Activated B cell treated with CpG ODN at 0.5 μM for 24 hours (primary cell): ENCODE measurements around the gene PMFBP1. TPM values are rescaled to one million over a fixed set of nuclear protein-coding genes. Genes with fewer than 3 reads are reported as not detected.

ENCODE experiments used
- ATAC-seq: fragments of 200-7000 bp; cut with Tn5 transposase; one replicate; pipeline ENCODE4 v1.10.0; 2021; ENCODE audit warnings: low read depth, mild to moderate bottlenecking, moderate library complexity
- CTCF ChIA-PET: fragments of 350-600 bp; sonication (Branson Sonifier 250); formaldehyde crosslinking; loops from one replicate; lab custom pipeline; 2021; ENCODE audit warnings: antibody characterized with exemption; lab: Charles Lee
- POLR2A ChIA-PET: fragments of 350-600 bp; sonication (Branson Sonifier 250); formaldehyde crosslinking; loops from one replicate; lab custom pipeline; 2021; ENCODE audit warnings: antibody characterized with exemption; lab: Charles Lee
- DNase-seq: peaks from one replicate; pipeline ENCODE4 v3.0.0; 2022
- H3K27ac Mint-ChIP-seq: one replicate; pipeline ENCODE4 v1.8.0; 2020; ENCODE audit warnings: mixed read lengths
- H3K27me3 Mint-ChIP-seq: one replicate; pipeline ENCODE4 v1.8.0; 2021; ENCODE audit warnings: mixed read lengths
- H3K36me3 Mint-ChIP-seq: one replicate; pipeline ENCODE4 v1.8.0; 2021; ENCODE audit warnings: low read depth, mixed read lengths
- H3K4me1 Mint-ChIP-seq: one replicate; pipeline ENCODE4 v1.8.0; 2021; ENCODE audit warnings: mixed read lengths
- H3K4me3 Mint-ChIP-seq: one replicate; pipeline ENCODE4 v1.8.0; 2020; ENCODE audit warnings: mild to moderate bottlenecking, mixed read lengths
- H3K9me3 Mint-ChIP-seq: one replicate; pipeline ENCODE4 v1.8.0; 2020; ENCODE audit warnings: mixed read lengths
- CTCF ChIP-seq: fragments of 200-600 bp; IDR thresholded peaks from one replicate; pipeline ENCODE4 v1.8.0; 2022; ENCODE audit warnings: antibody characterized with exemption, mild to moderate bottlenecking
- intact Hi-C: fragments of 100-400 bp; cut with micrococcal nuclease; formaldehyde crosslinking; loops from one replicate; pipeline ENCODE4 v1.15.1; 2024
- total RNA-seq: library from RNA; stranded (reverse); gene quantifications from 2 replicates; pipeline ENCODE4 v1.2.3, GENCODE V29; 2022

The PMFBP1 gene
- 5.7 and 5.9 TPM in 2 replicates for total RNA-seq

DNA sequence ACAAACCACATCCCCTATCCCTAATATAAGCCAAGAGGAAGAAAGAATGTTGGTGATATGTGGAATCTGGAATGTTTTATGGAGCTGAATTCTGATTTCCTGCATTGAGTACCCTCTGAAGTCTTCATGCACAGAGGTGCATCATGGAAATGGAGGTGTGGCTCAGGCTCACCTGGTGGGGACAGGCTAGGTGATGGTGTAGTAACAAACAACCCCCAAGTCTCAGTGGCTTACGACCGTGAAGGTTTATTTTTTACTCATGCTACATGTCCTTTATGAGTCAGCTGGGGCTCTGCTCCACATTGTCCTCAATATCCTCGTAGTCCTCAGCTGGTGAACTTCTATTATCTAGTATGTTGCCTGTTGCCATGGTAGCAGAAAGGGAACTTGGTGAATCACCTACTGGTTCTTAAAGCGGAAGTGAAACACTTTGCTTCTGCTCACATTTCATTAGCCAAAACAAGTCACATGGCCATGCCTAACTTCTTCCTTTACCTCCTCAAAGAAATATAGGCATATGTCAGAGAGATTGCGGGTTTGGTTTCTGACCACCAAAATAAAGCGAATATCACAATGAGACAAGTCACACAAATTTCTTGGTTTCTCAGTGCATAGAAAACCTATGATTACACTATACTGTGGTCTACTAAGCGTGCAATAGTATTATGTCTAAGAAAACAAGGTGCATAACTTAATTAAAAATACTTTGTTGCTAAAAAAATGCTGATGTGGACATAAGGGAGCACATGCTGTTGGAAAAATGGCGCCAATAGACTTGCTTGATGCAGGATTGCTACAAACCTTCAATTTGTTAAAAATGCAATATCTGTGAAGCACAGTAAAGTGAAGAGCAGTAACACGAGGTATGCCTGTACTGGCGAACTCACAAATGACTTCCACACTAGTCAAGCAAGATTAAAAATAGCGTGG is at the start of gene PMFBP1:
TSS of gene PMFBP1 (minus strand) at position 51 of the 930 bp plus-strand sequence. CDS start 947 bp downstream, outside the sequence.
- CTCF ChIA-PET, result interaction anchor here (1.3 kb wide), 1 partner anchor 47 kb away, joined by 6 read pairs; no protein-coding TSS in a partner anchor
- intact Hi-C loops, result loop anchor here (1.0 to 5.0 kb wide), 4 partner anchors 79 to 875 kb away; partner anchors contain the start of genes DHODH, DHX38, TXNL4B and ZFHX3
- POLR2A ChIA-PET, result no interaction called here
- H3K4me1 Mint-ChIP-seq, result peaks cover 12% of the 10 kb centered on the region
- H3K27me3 Mint-ChIP-seq, result no peaks in the 10 kb centered on the region
- H3K9me3 Mint-ChIP-seq, result peaks cover 24% of the 10 kb centered on the region
- peak within 1 kb of the TSS; percentile 6 for H3K4me3 Mint-ChIP-seq
- H3K36me3 Mint-ChIP-seq, result peaks cover 5% of the 10 kb centered on the region
- H3K27ac Mint-ChIP-seq, result peak within 1 kb of the TSS; percentile 85
- ATAC-seq (peak; percentile 95), DNase-seq (peak; percentile 17)
- no peak for TF ChIP-seq CTCF

- ATAC-seq (no peak), DNase-seq (no peak)
- Mint-ChIP-seq H3K4me3 (no peak overlapping the region), H3K27me3 (no peaks in the 10 kb centered on the region), H3K9me3 (no peaks in the 10 kb centered on the region), H3K27ac (no peak overlapping the region), H3K4me1 (no peaks in the 10 kb centered on the region), H3K36me3 (no peaks in the 10 kb centered on the region)
- ChIA-PET CTCF (no interaction called here), POLR2A (no interaction called here)
- intact Hi-C loops, result no loop called here
- no peak for TF ChIP-seq CTCF
These were observed 49.7 kb upstream of the PMFBP1 start for GRCh38 chr16:72221630-72222024.

- ATAC-seq, result no peak
- TF ChIP-seq CTCF, result no peak
- intact Hi-C loops, result no loop called here
These were observed 49.1 kb upstream of the PMFBP1 start for GRCh38 chr16:72220875-72221629.

DNA sequence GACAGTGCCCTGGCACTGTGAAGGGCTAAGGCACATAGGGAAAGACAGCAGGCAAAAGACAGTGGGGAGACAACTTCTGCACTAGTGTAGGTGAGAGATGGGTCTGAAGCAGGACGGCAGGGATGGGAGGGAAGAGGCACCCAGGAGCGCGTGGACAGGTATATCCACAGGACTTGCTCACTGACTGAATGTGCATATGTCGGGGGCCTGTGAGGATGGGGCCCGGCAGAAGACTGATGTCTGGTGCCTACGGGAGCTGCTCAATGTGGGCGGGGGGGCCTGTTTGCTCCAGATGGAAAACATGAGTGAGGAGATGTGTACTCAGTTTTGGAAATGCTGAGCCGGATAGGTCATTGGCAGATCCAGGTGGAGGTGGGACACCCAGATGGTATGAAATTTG is 47.3 kb upstream of the PMFBP1 start:
- H3K4me1 Mint-ChIP-seq, result no peaks in the 10 kb centered on the region
- ChIA-PET POLR2A (no interaction called here), CTCF (no interaction called here)
- no peaks in the 10 kb centered on the region for H3K36me3 Mint-ChIP-seq
- H3K9me3 Mint-ChIP-seq, result peaks cover 14% of the 10 kb centered on the region
- no peaks in the 10 kb centered on the region for H3K27me3 Mint-ChIP-seq
- ATAC-seq, result no peak
- no peak overlapping the region for H3K4me3 Mint-ChIP-seq
- no peak for TF ChIP-seq CTCF
- intact Hi-C loops, result no loop called here
- DNase-seq, result no peak
- no peak overlapping the region for H3K27ac Mint-ChIP-seq

More at GRCh38 chr16:72220875-72221629, 49.1 kb upstream of the PMFBP1 start:
- ChIA-PET POLR2A (no interaction called here), CTCF (no interaction called here)
- no peaks in the 10 kb centered on the region for H3K36me3 Mint-ChIP-seq
- no peaks in the 10 kb centered on the region for H3K4me1 Mint-ChIP-seq
- H3K9me3 Mint-ChIP-seq, result no peaks in the 10 kb centered on the region
- H3K4me3 Mint-ChIP-seq, result no peak overlapping the region
- H3K27me3 Mint-ChIP-seq, result no peaks in the 10 kb centered on the region
- no peak overlapping the region for H3K27ac Mint-ChIP-seq
- DNase-seq, result no peak

DNA sequence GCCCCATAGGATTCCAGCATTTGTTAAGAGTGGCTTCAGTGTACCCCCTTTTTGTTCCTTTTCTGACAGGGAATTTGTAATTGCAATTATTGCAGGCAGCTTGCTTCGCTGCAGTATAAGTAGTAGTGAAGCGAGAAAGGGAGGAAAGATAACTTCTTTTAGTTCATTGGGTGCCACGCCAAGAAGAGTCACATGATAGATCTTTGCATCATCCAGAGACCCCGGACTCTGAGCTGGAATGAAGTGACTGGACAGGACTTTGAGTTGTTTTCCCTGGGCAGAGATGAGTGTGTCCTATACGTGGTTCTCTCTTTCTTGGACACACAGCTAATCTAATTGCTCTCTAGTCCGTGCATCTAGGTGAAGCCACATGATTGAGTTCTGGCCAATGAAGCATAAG is 44.8 kb upstream of the PMFBP1 start:
- ChIA-PET POLR2A (no interaction called here), CTCF (no interaction called here)
- Mint-ChIP-seq H3K27ac (no peak overlapping the region), H3K36me3 (no peaks in the 10 kb centered on the region), H3K4me3 (no peak overlapping the region), H3K27me3 (no peaks in the 10 kb centered on the region), H3K4me1 (no peaks in the 10 kb centered on the region), H3K9me3 (peaks cover 14% of the 10 kb centered on the region)
- ATAC-seq, result no peak
- intact Hi-C loops, result no loop called here
- no peak for TF ChIP-seq CTCF
- no peak for DNase-seq
